Activated naive CD8-positive, alpha-beta T cell treated with anti-CD3 and anti-CD28 coated beads, Interleukin-2, amount 50 U/mL, for 24 hours (primary cell): ENCODE measurements around the gene SERPING1.

ENCODE experiments used
- ATAC-seq: fragments of 150-1000 bp; cut with Tn5 transposase; one replicate; pipeline ENCODE4 v1.10.0; 2021
- DNase-seq: peaks from one replicate; pipeline ENCODE4 v3.0.0; 2021
- H3K27ac Mint-ChIP-seq: one replicate; pipeline ENCODE4 v1.8.0; 2021; ENCODE audit warnings: mild to moderate bottlenecking, mixed read lengths
- H3K27me3 Mint-ChIP-seq: one replicate; pipeline ENCODE4 v1.8.0; 2021; ENCODE audit warnings: mixed read lengths
- H3K36me3 Mint-ChIP-seq: one replicate; pipeline ENCODE4 v1.8.0; 2021; ENCODE audit warnings: low read depth, mixed read lengths
- H3K4me1 Mint-ChIP-seq: one replicate; pipeline ENCODE4 v1.8.0; 2021; ENCODE audit warnings: mixed read lengths
- H3K4me3 Mint-ChIP-seq: one replicate; pipeline ENCODE4 v1.8.0; 2021; ENCODE audit warnings: mild to moderate bottlenecking, moderate library complexity, mixed read lengths
- H3K9me3 Mint-ChIP-seq: one replicate; pipeline ENCODE4 v1.8.0; 2021; ENCODE audit warnings: mixed read lengths

The SERPING1 gene

GRCh38 chr11:57615308-57615707 is 17.8 kb downstream of the SERPING1 start:
- peaks cover 8% of the 10 kb centered on the region for H3K9me3 Mint-ChIP-seq
- no peaks in the 10 kb centered on the region for H3K27me3 Mint-ChIP-seq
- DNase-seq (no peak), ATAC-seq (no peak)
- no peak overlapping the region for H3K4me3 Mint-ChIP-seq
- H3K27ac Mint-ChIP-seq: no peak overlapping the region
- H3K36me3 Mint-ChIP-seq: peaks cover 6% of the 10 kb centered on the region
- H3K4me1 Mint-ChIP-seq: no peaks in the 10 kb centered on the region

GRCh38 chr11:57616595-57616994 is 19.1 kb downstream of the SERPING1 start:
- H3K4me1 Mint-ChIP-seq: no peaks in the 10 kb centered on the region
- no peak overlapping the region for H3K4me3 Mint-ChIP-seq
- DNase-seq: no peak
- peaks cover 1% of the 10 kb centered on the region for H3K27me3 Mint-ChIP-seq
- H3K36me3 Mint-ChIP-seq: peaks cover 6% of the 10 kb centered on the region
- no peak for ATAC-seq
- no peak overlapping the region for H3K27ac Mint-ChIP-seq
- H3K9me3 Mint-ChIP-seq: peaks cover 8% of the 10 kb centered on the region

- Mint-ChIP-seq H3K9me3 (peaks cover 8% of the 10 kb centered on the region), H3K27ac (no peak overlapping the region)
- no peak for DNase-seq
Observed at GRCh38 chr11:57618438-57618837, 21.0 kb downstream of the SERPING1 start.

GRCh38 chr11:57619331-57619730 is 21.8 kb downstream of the SERPING1 start:
- Mint-ChIP-seq H3K4me3 (no peak overlapping the region), H3K27ac (no peak overlapping the region), H3K9me3 (peaks cover 8% of the 10 kb centered on the region), H3K4me1 (no peaks in the 10 kb centered on the region), H3K36me3 (peaks cover 6% of the 10 kb centered on the region), H3K27me3 (peaks cover 1% of the 10 kb centered on the region)
- DNase-seq: no peak
- ATAC-seq: no peak

More at GRCh38 chr11:57618438-57618837, 21.0 kb downstream of the SERPING1 start:
- Mint-ChIP-seq H3K4me3 (no peak overlapping the region), H3K36me3 (peaks cover 6% of the 10 kb centered on the region), H3K27me3 (peaks cover 1% of the 10 kb centered on the region), H3K4me1 (no peaks in the 10 kb centered on the region)
- no peak for ATAC-seq

DNA sequence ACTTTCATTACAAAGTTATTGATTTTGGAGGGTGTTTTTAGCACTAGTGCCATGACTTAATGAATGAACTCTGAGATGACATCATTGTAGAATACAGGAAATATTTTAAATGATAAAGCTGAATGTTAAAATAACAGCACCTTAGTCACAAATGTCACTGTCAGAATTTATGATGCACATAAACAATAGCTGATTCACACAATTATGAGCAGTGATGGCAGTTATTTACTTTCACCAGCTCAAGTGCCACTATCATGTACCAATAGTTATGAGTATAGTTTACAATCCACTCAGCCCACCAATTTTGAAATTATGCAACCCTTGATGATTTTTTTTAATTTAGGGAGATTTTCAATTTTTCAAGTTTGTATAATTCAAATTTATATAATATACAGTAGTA is 23.0 kb downstream of the SERPING1 start:
- no peak for ATAC-seq
- Mint-ChIP-seq H3K4me1 (no peaks in the 10 kb centered on the region), H3K27ac (no peak overlapping the region), H3K36me3 (peaks cover 6% of the 10 kb centered on the region), H3K4me3 (no peak overlapping the region), H3K27me3 (peaks cover 1% of the 10 kb centered on the region), H3K9me3 (peaks cover 8% of the 10 kb centered on the region)
- no peak for DNase-seq

GRCh38 chr11:57622263-57622662 is 24.8 kb downstream of the SERPING1 start:
- DNase-seq: no peak
- no peak overlapping the region for H3K27ac Mint-ChIP-seq
- H3K36me3 Mint-ChIP-seq: peaks cover 6% of the 10 kb centered on the region
- H3K4me1 Mint-ChIP-seq: no peaks in the 10 kb centered on the region
- ATAC-seq: no peak
- H3K9me3 Mint-ChIP-seq: peaks cover 8% of the 10 kb centered on the region
- no peak overlapping the region for H3K4me3 Mint-ChIP-seq
- H3K27me3 Mint-ChIP-seq: peaks cover 1% of the 10 kb centered on the region

GRCh38 chr11:57624864-57625263 is 27.4 kb downstream of the SERPING1 start:
- no peak for ATAC-seq
- Mint-ChIP-seq H3K9me3 (peaks cover 2% of the 10 kb centered on the region), H3K4me3 (no peak overlapping the region), H3K4me1 (no peaks in the 10 kb centered on the region), H3K27me3 (peaks cover 1% of the 10 kb centered on the region), H3K27ac (no peak overlapping the region), H3K36me3 (peaks cover 1% of the 10 kb centered on the region)
- no peak for DNase-seq

DNA sequence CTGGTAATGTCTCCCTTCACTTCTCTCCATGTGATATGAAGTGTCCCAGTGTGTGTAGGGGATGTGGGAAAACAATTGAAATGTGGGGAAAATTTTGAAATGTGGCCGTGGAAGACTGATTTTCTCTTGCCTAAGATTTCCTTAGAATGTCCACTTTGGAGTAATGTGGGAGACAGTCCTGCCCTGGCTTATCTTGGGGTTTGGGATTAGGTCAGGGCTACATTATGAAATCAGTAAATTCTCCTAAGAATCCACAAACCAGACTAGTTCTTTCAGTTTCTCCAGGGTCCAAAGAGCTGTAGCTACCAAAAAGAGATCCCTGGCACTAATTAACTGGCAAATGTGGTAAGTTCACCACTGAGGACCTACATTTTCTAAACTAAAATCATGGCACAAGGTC is 29.4 kb downstream of the SERPING1 start:
- Mint-ChIP-seq H3K9me3 (no peaks in the 10 kb centered on the region), H3K27me3 (peaks cover 6% of the 10 kb centered on the region), H3K36me3 (no peaks in the 10 kb centered on the region), H3K27ac (no peak overlapping the region), H3K4me3 (no peak overlapping the region), H3K4me1 (no peaks in the 10 kb centered on the region)
- DNase-seq: no peak
- no peak for ATAC-seq

- Mint-ChIP-seq H3K36me3 (no peaks in the 10 kb centered on the region), H3K4me1 (no peaks in the 10 kb centered on the region), H3K4me3 (no peak overlapping the region), H3K27me3 (peaks cover 19% of the 10 kb centered on the region), H3K27ac (no peak overlapping the region), H3K9me3 (no peaks in the 10 kb centered on the region)
- DNase-seq (no peak), ATAC-seq (no peak)
Observed at GRCh38 chr11:57630171-57630570, 32.7 kb downstream of the SERPING1 start.

GRCh38 chr11:57632116-57632515 is 34.6 kb downstream of the SERPING1 start:
- Mint-ChIP-seq H3K4me3 (no peak overlapping the region), H3K9me3 (no peaks in the 10 kb centered on the region), H3K27me3 (peaks cover 29% of the 10 kb centered on the region), H3K36me3 (no peaks in the 10 kb centered on the region), H3K27ac (no peak overlapping the region), H3K4me1 (no peaks in the 10 kb centered on the region)
- no peak for DNase-seq
- ATAC-seq: no peak

DNA sequence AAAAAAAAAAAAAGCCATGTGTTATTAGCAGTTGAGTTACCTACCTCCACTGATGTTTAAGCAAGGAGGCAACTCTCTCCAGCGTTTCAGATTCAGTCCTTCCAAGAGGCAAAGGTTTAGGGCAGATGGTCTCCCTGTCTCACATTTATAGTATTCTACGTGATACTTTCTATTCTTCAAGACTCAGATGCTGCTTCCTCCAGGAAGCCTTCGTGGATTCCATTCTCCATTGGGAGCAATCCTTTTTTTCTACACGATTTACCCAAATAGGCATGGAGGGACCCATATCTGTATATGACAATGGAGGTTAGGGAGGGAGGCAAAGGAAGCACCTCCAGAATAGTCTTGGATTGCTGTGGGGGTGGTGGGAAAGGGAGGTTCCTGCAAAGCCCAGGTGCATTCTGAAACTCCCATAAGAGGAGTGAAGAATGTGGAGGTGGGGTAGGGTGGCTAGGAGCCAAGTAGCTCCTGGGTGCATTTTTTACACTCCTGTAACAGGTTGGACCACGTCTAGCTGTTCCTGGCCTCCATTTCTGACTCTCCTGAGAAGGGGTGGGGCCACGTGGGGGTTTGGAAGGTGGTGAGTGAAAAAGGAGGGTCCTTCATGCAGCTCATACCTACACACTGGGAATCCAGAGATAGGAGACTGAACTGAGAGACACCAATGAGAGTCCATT is 36.0 kb downstream of the SERPING1 start:
- Mint-ChIP-seq H3K27me3 (peaks cover 37% of the 10 kb centered on the region), H3K27ac (no peak overlapping the region), H3K36me3 (no peaks in the 10 kb centered on the region), H3K4me3 (no peak overlapping the region), H3K9me3 (no peaks in the 10 kb centered on the region), H3K4me1 (peaks cover 2% of the 10 kb centered on the region)
- ATAC-seq (no peak), DNase-seq (no peak)

- no peak overlapping the region for H3K27ac Mint-ChIP-seq
- H3K4me1 Mint-ChIP-seq: peaks cover 8% of the 10 kb centered on the region
- H3K4me3 Mint-ChIP-seq: no peak overlapping the region
- H3K27me3 Mint-ChIP-seq: peaks cover 43% of the 10 kb centered on the region
- no peak for ATAC-seq
- H3K36me3 Mint-ChIP-seq: no peaks in the 10 kb centered on the region
- no peaks in the 10 kb centered on the region for H3K9me3 Mint-ChIP-seq
- no peak for DNase-seq
Observed at GRCh38 chr11:57634311-57634710, 36.8 kb downstream of the SERPING1 start.

DNA sequence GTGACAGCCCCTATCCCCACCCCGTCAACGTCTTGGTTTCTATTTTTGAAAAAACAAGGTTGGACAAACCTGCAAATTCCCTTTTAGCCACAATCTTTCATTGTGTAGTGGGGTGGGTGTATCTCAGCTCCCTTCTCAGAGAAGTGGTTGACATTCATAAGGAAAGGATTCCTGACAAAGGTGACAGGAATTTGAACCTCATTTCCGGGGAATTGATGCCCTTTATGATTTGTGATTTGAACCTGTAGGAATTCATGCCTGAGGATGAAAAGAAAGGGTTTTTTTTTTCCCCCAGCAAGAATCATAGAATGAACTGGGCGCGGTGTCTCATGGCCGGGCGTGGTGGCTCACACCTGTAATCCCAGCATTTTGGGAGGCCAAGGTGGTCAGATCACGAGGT is 37.8 kb downstream of the SERPING1 start:
- Mint-ChIP-seq H3K36me3 (no peaks in the 10 kb centered on the region), H3K4me3 (no peak overlapping the region), H3K4me1 (peaks cover 13% of the 10 kb centered on the region), H3K9me3 (no peaks in the 10 kb centered on the region), H3K27me3 (peaks cover 43% of the 10 kb centered on the region), H3K27ac (no peak overlapping the region)
- ATAC-seq: no peak
- no peak for DNase-seq

- Mint-ChIP-seq H3K27me3 (peaks cover 39% of the 10 kb centered on the region), H3K4me3 (peak overlapping the region; percentile 82), H3K9me3 (no peaks in the 10 kb centered on the region), H3K36me3 (no peaks in the 10 kb centered on the region), H3K4me1 (peaks cover 13% of the 10 kb centered on the region), H3K27ac (peak overlapping the region; percentile 68)
- DNase-seq: no peak
- no peak for ATAC-seq
Observed at GRCh38 chr11:57637626-57638004, 40.1 kb downstream of the SERPING1 start.

- peak overlapping the region; percentile 68 for H3K27ac Mint-ChIP-seq
- ATAC-seq (peak; percentile 31), DNase-seq (peak; percentile 32)
Observed at GRCh38 chr11:57638005-57638781, 40.7 kb downstream of the SERPING1 start.

More at GRCh38 chr11:57638005-57638781, 40.7 kb downstream of the SERPING1 start:
- Mint-ChIP-seq H3K36me3 (no peaks in the 10 kb centered on the region), H3K9me3 (no peaks in the 10 kb centered on the region), H3K4me1 (peaks cover 13% of the 10 kb centered on the region), H3K4me3 (peak overlapping the region; percentile 82), H3K27me3 (peaks cover 41% of the 10 kb centered on the region)
